Peyer's patch (tissue), 4 donors: ENCODE measurements around the gene CIB4. TPM values are rescaled to one million over a fixed set of nuclear protein-coding genes. Genes with fewer than 3 reads are reported as not detected.
"Not testable (repeated sequence)": the region's sequence is repeated elsewhere in the genome, so short reads cannot be mapped to it uniquely, and the experiment has no call there.

Experiments used
- DNase-seq, 3 donors: peaks; one replicate each; pipeline ENCODE4 v3.0.0-alpha.2; 2017 to 2019
- H3K27ac ChIP-seq, 4 donors: fragments of 200-600 bp; sonication (generic); one replicate each; pipeline ENCODE4 v1.5.1; 2016 to 2019
- H3K27me3 ChIP-seq, 2 donors: fragments of 200-600 bp; sonication (generic); one replicate each; pipeline ENCODE4 v1.5.1; 2019
- H3K36me3 ChIP-seq, 3 donors: fragments of 200-600 bp; sonication (generic); one replicate each; pipeline ENCODE4 v1.5.1; 2016 to 2019
- H3K4me1 ChIP-seq, 4 donors: fragments of 200-600 bp; sonication (generic); one replicate each; pipeline ENCODE4 v1.5.1; 2016 to 2019
- H3K4me3 ChIP-seq, 4 donors: fragments of 200-600 bp; sonication (generic); 1 replicate in 3 of 4; 2 replicates in 1 of 4; pipeline ENCODE4 v1.5.1; 2016 to 2019; ENCODE audit warnings: mild to moderate bottlenecking in 1 of 4
- H3K9me3 ChIP-seq, 4 donors: fragments of 200-600 bp; sonication (generic); one replicate each; pipeline ENCODE4 v1.5.1; 2016 to 2019; ENCODE audit warnings: mild to moderate bottlenecking in 1 of 4
- CTCF ChIP-seq, 6 experiments: fragments of 450-650 bp in 4 of 6; fragments of 200-600 bp in 2 of 6; sonication (generic) in 1 of 6; IDR thresholded peaks; one replicate each; pipeline ENCODE4 v1.5.1; 2017 to 2019; ENCODE audit warnings: antibody characterized with exemption in 6 of 6, mild to moderate bottlenecking in 3 of 6, moderate library complexity in 1 of 6
- POLR2A ChIP-seq, 2 donors: fragments of 450-650 bp; IDR thresholded peaks; one replicate each; pipeline ENCODE4 v1.5.1; 2017; ENCODE audit warnings: antibody characterized with exemption in 2 of 2, mild to moderate bottlenecking in 2 of 2, moderate library complexity in 2 of 2
- total RNA-seq, 4 donors: library from RNA; depleted of rRNA; stranded (reverse); fragments of >200 nt; gene quantifications; one replicate each; pipeline ENCODE4 v1.1.0, GENCODE V29; 2016

Gene CIB4
- total RNA-seq, 4 donors from 2014 or later = not detected

DNA sequence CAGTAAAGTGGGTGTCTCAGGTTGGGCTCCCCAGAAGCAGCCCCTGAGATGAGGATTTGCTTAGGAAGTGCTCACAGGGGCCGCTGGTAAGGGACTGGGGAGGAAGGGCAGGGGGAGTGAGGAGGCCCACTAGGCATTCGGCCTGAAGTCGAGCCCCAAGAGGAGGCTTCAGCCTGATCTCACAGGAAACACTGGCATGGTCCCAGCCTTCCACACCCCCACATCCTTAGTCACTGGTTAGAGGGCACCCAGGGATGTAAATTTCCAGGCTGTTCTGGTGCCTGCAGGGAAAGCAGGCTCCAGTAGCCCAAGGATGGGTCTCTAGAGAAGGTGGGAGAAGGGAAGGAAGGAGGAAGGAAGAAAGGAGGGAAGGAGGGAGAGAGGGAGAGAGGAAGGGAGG lies 29.0 kb upstream of the CIB4 start:
- Histone ChIP-seq H3K27me3 (no peaks in the 10 kb centered on the region), H3K4me1 (no peaks in the 10 kb centered on the region), H3K27ac (no peak overlapping the region), H3K9me3 (no peaks in the 10 kb centered on the region), H3K4me3 (no peak overlapping the region), H3K36me3 (no peaks in the 10 kb centered on the region)
- TF ChIP-seq POLR2A (IDR thresholded peaks at IDR 0.05) (no peak), CTCF (IDR thresholded peaks at IDR 0.05) (no peak)
- DNase-seq = peak in 1 of 3 donors; percentile 18

DNA sequence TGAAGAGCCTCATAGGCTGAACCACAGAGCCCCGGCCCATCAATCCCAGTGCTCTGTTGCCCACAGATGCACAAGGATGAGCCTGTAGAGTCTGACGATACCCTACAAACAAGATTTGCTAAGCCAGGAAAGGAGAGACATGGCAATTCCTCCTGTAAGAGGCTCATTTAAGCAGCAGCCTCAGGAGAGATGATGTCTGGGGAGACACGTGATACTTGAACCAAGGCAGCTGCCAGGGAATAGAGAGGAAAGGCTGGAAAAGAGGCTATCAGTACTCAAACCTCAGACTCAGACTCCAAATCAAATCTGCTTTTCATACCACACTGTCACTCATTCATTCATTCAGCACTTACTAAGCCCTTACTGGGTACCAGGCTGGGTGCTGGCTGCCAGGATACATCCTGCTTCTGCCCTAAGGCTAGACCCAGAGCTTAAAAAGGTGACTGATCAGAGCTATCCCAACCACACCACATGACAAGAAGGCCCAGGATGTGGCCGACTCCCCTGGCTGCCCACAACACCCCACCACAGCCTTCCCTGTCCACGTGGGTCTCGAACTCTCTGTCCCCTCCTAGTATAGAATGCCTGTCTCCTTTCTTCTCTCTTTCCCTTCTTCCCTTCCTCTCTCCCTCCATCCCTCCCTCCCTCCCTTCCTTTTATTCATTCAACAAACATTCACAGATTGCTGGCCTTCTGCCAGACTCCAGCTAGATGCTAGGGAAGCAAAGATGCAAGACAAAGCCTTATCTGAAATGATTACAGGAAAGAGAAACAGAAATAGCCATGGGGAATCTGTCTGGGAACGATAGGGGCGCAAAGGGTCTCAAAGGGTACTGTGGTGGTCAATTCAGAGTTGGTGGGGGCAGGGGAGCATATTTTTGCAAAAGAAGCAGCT lies 27.9 kb upstream of the CIB4 start:
- DNase-seq = peak in 1 of 3 donors; percentile 11
- no peaks in the 10 kb centered on the region for H3K27me3 ChIP-seq

GRCh38 chr2:26668041-26668440 lies 26.9 kb upstream of the CIB4 start:
- no peak overlapping the region for H3K4me3 ChIP-seq
- no peaks in the 10 kb centered on the region for H3K4me1 ChIP-seq
- peak in 1 of 3 donors; percentile 8 for DNase-seq
- H3K9me3 ChIP-seq = no peaks in the 10 kb centered on the region
- no peak overlapping the region for H3K27ac ChIP-seq
- H3K27me3 ChIP-seq = no peaks in the 10 kb centered on the region
- H3K36me3 ChIP-seq = no peaks in the 10 kb centered on the region
- TF ChIP-seq CTCF (IDR thresholded peaks at IDR 0.05) (no peak), POLR2A (IDR thresholded peaks at IDR 0.05) (no peak)

More for the DNA sequence above, 27.9 kb upstream of the CIB4 start:
- Histone ChIP-seq H3K36me3 (no peaks in the 10 kb centered on the region), H3K27ac (no peak overlapping the region), H3K9me3 (no peaks in the 10 kb centered on the region), H3K4me1 (no peaks in the 10 kb centered on the region), H3K4me3 (no peak overlapping the region)
- TF ChIP-seq CTCF (IDR thresholded peaks at IDR 0.05) (no peak), POLR2A (IDR thresholded peaks at IDR 0.05) (no peak)

DNA sequence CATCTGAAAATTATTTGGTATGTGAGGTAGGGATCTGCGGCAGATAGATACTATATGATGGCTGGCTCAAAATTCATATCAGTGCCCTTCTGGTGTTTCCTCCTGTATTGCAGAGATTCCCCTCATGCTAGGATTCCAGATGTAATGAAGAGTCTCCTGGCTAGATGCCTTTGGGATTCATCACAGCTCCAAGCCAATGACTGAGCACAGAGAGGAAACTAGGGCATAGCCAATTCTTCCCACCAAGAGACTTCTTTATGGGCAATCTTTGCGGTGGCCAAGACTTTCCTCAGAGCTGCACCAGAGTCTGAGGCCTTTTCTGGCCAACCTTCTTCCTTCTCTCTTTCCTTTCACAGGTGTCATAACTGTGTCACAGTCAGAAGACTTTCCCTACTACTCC lies 25.5 kb upstream of the CIB4 start:
- no peaks in the 10 kb centered on the region for H3K9me3 ChIP-seq
- no peak overlapping the region for H3K4me3 ChIP-seq
- peak in 1 of 3 donors; percentile 7 for DNase-seq
- H3K27me3 ChIP-seq = no peaks in the 10 kb centered on the region
- H3K27ac ChIP-seq = no peak overlapping the region
- no peaks in the 10 kb centered on the region for H3K4me1 ChIP-seq
- TF ChIP-seq CTCF (IDR thresholded peaks at IDR 0.05) (no peak), POLR2A (IDR thresholded peaks at IDR 0.05) (no peak)
- H3K36me3 ChIP-seq = no peaks in the 10 kb centered on the region

GRCh38 chr2:26665296-26665695 lies 24.1 kb upstream of the CIB4 start:
- DNase-seq = peak in 1 of 3 donors; percentile 13

GRCh38 chr2:26660363-26660962 lies 19.3 kb upstream of the CIB4 start:
- TF ChIP-seq POLR2A (IDR thresholded peaks at IDR 0.05) = no peak
- no peak for TF ChIP-seq CTCF (IDR thresholded peaks at IDR 0.05)
- DNase-seq = no peak
- no peaks in the 10 kb centered on the region for H3K27me3 ChIP-seq
- H3K9me3 ChIP-seq = no peaks in the 10 kb centered on the region
- no peak overlapping the region for H3K27ac ChIP-seq
- no peaks in the 10 kb centered on the region for H3K4me1 ChIP-seq
- H3K36me3 ChIP-seq = no peaks in the 10 kb centered on the region
- H3K4me3 ChIP-seq = no peak overlapping the region

More at GRCh38 chr2:26665296-26665695, 24.1 kb upstream of the CIB4 start:
- H3K27me3 ChIP-seq, H3K4me3 ChIP-seq, H3K9me3 ChIP-seq, H3K4me1 ChIP-seq, H3K27ac ChIP-seq, H3K36me3 ChIP-seq: not testable (repeated sequence)
